Measurements from ENCODE around the gene KCNMA1. TPM values are rescaled to one million over a fixed set of nuclear protein-coding genes. Genes with fewer than 3 reads are reported as not detected.

Gene KCNMA1
- total and polyA plus RNA-seq, 9 of the 15 experiments (the other 6 are each of a cell fraction or from before 2014, with no cell fraction given) = 0.01 to 0.95 (median 0.15) TPM; not detected in 4

- no peak for TF ChIP-seq TFE3 (CRISPR knock-in tag; IDR thresholded peaks at IDR 0.05)
- no peak for TF ChIP-seq PTRF (tag; IDR thresholded peaks at IDR 0.05)
- TF ChIP-seq GTF2E2 (tag; IDR thresholded peaks at IDR 0.05) = no peak
- TF ChIP-seq, protein P1, sequence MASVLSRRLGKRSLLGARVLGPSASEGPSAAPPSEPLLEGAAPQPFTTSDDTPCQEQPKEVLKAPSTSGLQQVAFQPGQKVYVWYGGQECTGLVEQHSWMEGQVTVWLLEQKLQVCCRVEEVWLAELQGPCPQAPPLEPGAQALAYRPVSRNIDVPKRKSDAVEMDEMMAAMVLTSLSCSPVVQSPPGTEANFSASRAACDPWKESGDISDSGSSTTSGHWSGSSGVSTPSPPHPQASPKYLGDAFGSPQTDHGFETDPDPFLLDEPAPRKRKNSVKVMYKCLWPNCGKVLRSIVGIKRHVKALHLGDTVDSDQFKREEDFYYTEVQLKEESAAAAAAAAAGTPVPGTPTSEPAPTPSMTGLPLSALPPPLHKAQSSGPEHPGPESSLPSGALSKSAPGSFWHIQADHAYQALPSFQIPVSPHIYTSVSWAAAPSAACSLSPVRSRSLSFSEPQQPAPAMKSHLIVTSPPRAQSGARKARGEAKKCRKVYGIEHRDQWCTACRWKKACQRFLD (CRISPR knock-in tag; IDR thresholded peaks at IDR 0.05) = no peak
- TF ChIP-seq, protein P2, sequence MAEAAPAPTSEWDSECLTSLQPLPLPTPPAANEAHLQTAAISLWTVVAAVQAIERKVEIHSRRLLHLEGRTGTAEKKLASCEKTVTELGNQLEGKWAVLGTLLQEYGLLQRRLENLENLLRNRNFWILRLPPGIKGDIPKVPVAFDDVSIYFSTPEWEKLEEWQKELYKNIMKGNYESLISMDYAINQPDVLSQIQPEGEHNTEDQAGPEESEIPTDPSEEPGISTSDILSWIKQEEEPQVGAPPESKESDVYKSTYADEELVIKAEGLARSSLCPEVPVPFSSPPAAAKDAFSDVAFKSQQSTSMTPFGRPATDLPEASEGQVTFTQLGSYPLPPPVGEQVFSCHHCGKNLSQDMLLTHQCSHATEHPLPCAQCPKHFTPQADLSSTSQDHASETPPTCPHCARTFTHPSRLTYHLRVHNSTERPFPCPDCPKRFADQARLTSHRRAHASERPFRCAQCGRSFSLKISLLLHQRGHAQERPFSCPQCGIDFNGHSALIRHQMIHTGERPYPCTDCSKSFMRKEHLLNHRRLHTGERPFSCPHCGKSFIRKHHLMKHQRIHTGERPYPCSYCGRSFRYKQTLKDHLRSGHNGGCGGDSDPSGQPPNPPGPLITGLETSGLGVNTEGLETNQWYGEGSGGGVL (CRISPR knock-in tag; IDR thresholded peaks at IDR 0.05) = no peak
- no peak for TF ChIP-seq SRF (CRISPR knock-in tag; IDR thresholded peaks at IDR 0.05)
- no peak for TF ChIP-seq ZNF707 (CRISPR knock-in tag; conservative IDR thresholded peaks at IDR 0.05)
- TF ChIP-seq HDGF (IDR thresholded peaks at IDR 0.05) = no peak
- no peak for TF ChIP-seq SIN3B (IDR thresholded peaks at IDR 0.05; ENCODE audit: low read depth)
- TF ChIP-seq PYGO2 (tag; IDR thresholded peaks at IDR 0.05) = no peak
- no peak for TF ChIP-seq RNF219 (CRISPR knock-in tag; IDR thresholded peaks at IDR 0.05)
- TF ChIP-seq OTX1 (CRISPR knock-in tag; IDR thresholded peaks at IDR 0.05) = 0 out of 2 replicates have a peak, but pooled peaks have one; percentile 69
- no peak for TF ChIP-seq GABPA (tag; conservative IDR thresholded peaks at IDR 0.05; ENCODE audit: low read depth)
- TF ChIP-seq, protein P3, sequence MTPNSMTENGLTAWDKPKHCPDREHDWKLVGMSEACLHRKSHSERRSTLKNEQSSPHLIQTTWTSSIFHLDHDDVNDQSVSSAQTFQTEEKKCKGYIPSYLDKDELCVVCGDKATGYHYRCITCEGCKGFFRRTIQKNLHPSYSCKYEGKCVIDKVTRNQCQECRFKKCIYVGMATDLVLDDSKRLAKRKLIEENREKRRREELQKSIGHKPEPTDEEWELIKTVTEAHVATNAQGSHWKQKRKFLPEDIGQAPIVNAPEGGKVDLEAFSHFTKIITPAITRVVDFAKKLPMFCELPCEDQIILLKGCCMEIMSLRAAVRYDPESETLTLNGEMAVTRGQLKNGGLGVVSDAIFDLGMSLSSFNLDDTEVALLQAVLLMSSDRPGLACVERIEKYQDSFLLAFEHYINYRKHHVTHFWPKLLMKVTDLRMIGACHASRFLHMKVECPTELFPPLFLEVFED (CRISPR knock-in tag; conservative IDR thresholded peaks at IDR 0.05) = 0 out of 2 replicates have a peak, but pooled peaks have one; percentile 37
- TF ChIP-seq, protein P4, sequence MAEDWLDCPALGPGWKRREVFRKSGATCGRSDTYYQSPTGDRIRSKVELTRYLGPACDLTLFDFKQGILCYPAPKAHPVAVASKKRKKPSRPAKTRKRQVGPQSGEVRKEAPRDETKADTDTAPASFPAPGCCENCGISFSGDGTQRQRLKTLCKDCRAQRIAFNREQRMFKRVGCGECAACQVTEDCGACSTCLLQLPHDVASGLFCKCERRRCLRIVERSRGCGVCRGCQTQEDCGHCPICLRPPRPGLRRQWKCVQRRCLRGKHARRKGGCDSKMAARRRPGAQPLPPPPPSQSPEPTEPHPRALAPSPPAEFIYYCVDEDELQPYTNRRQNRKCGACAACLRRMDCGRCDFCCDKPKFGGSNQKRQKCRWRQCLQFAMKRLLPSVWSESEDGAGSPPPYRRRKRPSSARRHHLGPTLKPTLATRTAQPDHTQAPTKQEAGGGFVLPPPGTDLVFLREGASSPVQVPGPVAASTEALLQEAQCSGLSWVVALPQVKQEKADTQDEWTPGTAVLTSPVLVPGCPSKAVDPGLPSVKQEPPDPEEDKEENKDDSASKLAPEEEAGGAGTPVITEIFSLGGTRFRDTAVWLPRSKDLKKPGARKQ (CRISPR knock-in tag; IDR thresholded peaks at IDR 0.05) = no peak
- TF ChIP-seq ZNF146 (CRISPR knock-in tag; IDR thresholded peaks at IDR 0.05; ENCODE audit: unreplicated experiment) = no peak
- TF ChIP-seq TRIM24 (IDR thresholded peaks at IDR 0.05) = no peak
These were observed 99.8 kb downstream of the KCNMA1 start (continued) for GRCh38 chr10:77537720-77538373.
